ENCODE measurements around the gene NGEF.

- TF ChIP-seq CTCF (IDR thresholded peaks at IDR 0.05) (no peak), EZH2 (IDR thresholded peaks at IDR 0.05) (no peak)
These were observed 15.0 kb downstream of the NGEF start for GRCh38 chr2:232997749-232998665.

Data from neural progenitor cell (in vitro differentiated cells).